HepG2 (cell line): ENCODE measurements around the gene NUDCD3.

Experiments
- EP300 ChIP-seq, 3 experiments: sonication (generic) in 1 of 3; formaldehyde crosslinking in 1 of 3; IDR thresholded peaks; 2 replicates each; pipeline versions ENCODE4 v1.5.1 to v1.6.1; 2011 to 2020; ENCODE audit warnings: low read depth in 2 of 3, low read length in 2 of 3, borderline replicate concordance in 1 of 3, improper control_type of control experiment in 1 of 3, mild to moderate bottlenecking in 1 of 3, missing genetic modification reagents in 1 of 3, moderate library complexity in 1 of 3
- MYNN ChIP-seq: sonication (generic); formaldehyde crosslinking; IDR thresholded peaks from 2 replicates; pipeline ENCODE4 v1.4.0; 2020; ENCODE audit warnings: mild to moderate bottlenecking, low read depth, missing genetic modification reagents
- NFE2L1 ChIP-seq: sonication (generic); formaldehyde crosslinking; IDR thresholded peaks from 2 replicates; pipeline ENCODE4 v1.4.0; 2020; ENCODE audit warnings: missing genetic modification reagents, mild to moderate bottlenecking, borderline replicate concordance
- NFKBIZ ChIP-seq: IDR thresholded peaks from 2 replicates; pipeline ENCODE4 v1.6.1; 2018; ENCODE audit warnings: missing genetic modification reagents, missing compliant biosample characterization
- POLR2A ChIP-seq, 2 experiments: IDR thresholded peaks; 2 replicates each; pipeline ENCODE4 v1.6.1; 2011; ENCODE audit warnings: low read depth in 2 of 2, low read length in 2 of 2, mild to moderate bottlenecking in 1 of 2, moderate library complexity in 1 of 2; ENCODE audit not compliant: insufficient read depth in 1 of 2
- TF ChIP-seq, protein P1 (sequence below): sonication (generic); formaldehyde crosslinking; IDR thresholded peaks from 2 replicates; pipeline ENCODE4 v1.4.0; 2020; ENCODE audit warnings: missing genetic modification reagents
- TF ChIP-seq, protein P2 (sequence below): sonication (generic); formaldehyde crosslinking; IDR thresholded peaks from 2 replicates; pipeline ENCODE4 v1.5.0; 2020; ENCODE audit warnings: mild to moderate bottlenecking, missing genetic modification reagents, moderate library complexity

- no peak for TF ChIP-seq EP300 (IDR thresholded peaks at IDR 0.05; ENCODE audit: low read depth in 2 of 2, low read length in 2 of 2)
- no peak for TF ChIP-seq EP300 (CRISPR knock-in tag; IDR thresholded peaks at IDR 0.05; ENCODE audit: borderline replicate concordance)
- no peak for TF ChIP-seq NFKBIZ
- TF ChIP-seq, protein P1, sequence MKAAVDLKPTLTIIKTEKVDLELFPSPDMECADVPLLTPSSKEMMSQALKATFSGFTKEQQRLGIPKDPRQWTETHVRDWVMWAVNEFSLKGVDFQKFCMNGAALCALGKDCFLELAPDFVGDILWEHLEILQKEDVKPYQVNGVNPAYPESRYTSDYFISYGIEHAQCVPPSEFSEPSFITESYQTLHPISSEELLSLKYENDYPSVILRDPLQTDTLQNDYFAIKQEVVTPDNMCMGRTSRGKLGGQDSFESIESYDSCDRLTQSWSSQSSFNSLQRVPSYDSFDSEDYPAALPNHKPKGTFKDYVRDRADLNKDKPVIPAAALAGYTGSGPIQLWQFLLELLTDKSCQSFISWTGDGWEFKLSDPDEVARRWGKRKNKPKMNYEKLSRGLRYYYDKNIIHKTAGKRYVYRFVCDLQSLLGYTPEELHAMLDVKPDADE (CRISPR knock-in tag), result no peak
- no peak for TF ChIP-seq NFE2L1 (CRISPR knock-in tag)
- TF ChIP-seq POLR2A (IDR thresholded peaks at IDR 0.05; ENCODE audit: insufficient read depth in 1 of 2, low read depth in 2 of 2, low read length in 2 of 2), result no peak
- TF ChIP-seq, protein P2, sequence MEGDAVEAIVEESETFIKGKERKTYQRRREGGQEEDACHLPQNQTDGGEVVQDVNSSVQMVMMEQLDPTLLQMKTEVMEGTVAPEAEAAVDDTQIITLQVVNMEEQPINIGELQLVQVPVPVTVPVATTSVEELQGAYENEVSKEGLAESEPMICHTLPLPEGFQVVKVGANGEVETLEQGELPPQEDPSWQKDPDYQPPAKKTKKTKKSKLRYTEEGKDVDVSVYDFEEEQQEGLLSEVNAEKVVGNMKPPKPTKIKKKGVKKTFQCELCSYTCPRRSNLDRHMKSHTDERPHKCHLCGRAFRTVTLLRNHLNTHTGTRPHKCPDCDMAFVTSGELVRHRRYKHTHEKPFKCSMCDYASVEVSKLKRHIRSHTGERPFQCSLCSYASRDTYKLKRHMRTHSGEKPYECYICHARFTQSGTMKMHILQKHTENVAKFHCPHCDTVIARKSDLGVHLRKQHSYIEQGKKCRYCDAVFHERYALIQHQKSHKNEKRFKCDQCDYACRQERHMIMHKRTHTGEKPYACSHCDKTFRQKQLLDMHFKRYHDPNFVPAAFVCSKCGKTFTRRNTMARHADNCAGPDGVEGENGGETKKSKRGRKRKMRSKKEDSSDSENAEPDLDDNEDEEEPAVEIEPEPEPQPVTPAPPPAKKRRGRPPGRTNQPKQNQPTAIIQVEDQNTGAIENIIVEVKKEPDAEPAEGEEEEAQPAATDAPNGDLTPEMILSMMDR, result no peak
- no peak for TF ChIP-seq MYNN (CRISPR knock-in tag)
Measured at GRCh38 chr7:44377134-44377463, 113.4 kb downstream of the NUDCD3 start.
